Measurements from ENCODE around the gene SREBF2.

Gene SREBF2

DNA sequence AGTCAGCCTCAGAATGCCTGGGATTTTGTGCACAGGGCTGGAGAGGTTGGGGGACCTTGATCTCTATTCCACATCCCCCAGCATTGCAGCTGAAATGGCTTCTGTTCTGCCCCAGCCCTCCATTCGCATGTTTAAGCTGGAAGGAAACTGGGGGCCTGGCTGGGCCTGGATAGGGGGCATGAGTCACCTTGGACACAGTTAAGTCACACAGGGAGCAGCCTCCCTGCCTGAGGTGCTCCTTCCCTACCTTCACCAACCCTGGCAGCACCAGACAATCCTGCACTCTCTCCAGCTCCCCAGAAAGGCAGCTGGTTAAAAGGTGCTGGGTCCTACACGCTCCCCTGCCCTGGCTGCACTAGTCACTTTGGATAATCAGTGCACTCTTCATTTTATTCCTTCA is 119.8 kb downstream of the SREBF2 start:
- ChIA-PET POLR2A (ENCODE audit: low non-redundant PET) (no interaction called here), CTCF (no interaction called here)
- no peak for DNase-seq (ENCODE audit: low spot score)

More for the DNA sequence above, 119.8 kb downstream of the SREBF2 start:
- H3K27ac ChIP-seq: peak overlapping the region; percentile 4; the same call in 1 of the 2 replicates
- TF ChIP-seq, protein P1, sequence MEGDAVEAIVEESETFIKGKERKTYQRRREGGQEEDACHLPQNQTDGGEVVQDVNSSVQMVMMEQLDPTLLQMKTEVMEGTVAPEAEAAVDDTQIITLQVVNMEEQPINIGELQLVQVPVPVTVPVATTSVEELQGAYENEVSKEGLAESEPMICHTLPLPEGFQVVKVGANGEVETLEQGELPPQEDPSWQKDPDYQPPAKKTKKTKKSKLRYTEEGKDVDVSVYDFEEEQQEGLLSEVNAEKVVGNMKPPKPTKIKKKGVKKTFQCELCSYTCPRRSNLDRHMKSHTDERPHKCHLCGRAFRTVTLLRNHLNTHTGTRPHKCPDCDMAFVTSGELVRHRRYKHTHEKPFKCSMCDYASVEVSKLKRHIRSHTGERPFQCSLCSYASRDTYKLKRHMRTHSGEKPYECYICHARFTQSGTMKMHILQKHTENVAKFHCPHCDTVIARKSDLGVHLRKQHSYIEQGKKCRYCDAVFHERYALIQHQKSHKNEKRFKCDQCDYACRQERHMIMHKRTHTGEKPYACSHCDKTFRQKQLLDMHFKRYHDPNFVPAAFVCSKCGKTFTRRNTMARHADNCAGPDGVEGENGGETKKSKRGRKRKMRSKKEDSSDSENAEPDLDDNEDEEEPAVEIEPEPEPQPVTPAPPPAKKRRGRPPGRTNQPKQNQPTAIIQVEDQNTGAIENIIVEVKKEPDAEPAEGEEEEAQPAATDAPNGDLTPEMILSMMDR (conservative IDR thresholded peaks at IDR 0.05; ENCODE audit: low read depth): no peak

All from RWPE1 (cell line).